ENCODE data around the gene PTGDS. TPM values are rescaled to one million over a fixed set of nuclear protein-coding genes. Genes with fewer than 3 reads are reported as not detected.

The PTGDS gene
- total RNA-seq, 1 experiment from 2014 or later: 3.6 TPM

GRCh38 chr9:136949239-136949816, 28.0 kb upstream of the PTGDS start:
- no peak overlapping the region for H3K18ac ChIP-seq (ENCODE audit: insufficient read length, low read depth, low read length)
- DNase-seq: no peak
- H2BK15ac ChIP-seq (ENCODE audit: low read depth, low read length): no peak overlapping the region
- H2BK120ac ChIP-seq (ENCODE audit: low read depth, low read length, poor library complexity, severe bottlenecking): no peak overlapping the region
- H3K4me1 ChIP-seq (ENCODE audit: insufficient read depth, low read length): no peaks in the 10 kb centered on the region
- H3K27me3 ChIP-seq (ENCODE audit: insufficient read depth, low read length): no peaks in the 10 kb centered on the region
- H4K20me1 ChIP-seq (ENCODE audit: control insufficient read depth, insufficient read depth, insufficient read length): no peaks in the 10 kb centered on the region
- H2BK12ac ChIP-seq (ENCODE audit: insufficient read length, low read depth, low read length): no peak overlapping the region
- H2BK20ac ChIP-seq (ENCODE audit: low read depth, low read length, poor library complexity, severe bottlenecking): no peak overlapping the region
- no peak for TF ChIP-seq CTCF (conservative IDR thresholded peaks at IDR 0.05)
- H3K79me2 ChIP-seq (ENCODE audit: insufficient read depth, low read length): no peaks in the 10 kb centered on the region
- no peak overlapping the region for H4K8ac ChIP-seq (replicated peaks; ENCODE audit: insufficient read length, low read depth, low read length)
- H3K4me2 ChIP-seq (ENCODE audit: insufficient read depth, insufficient read length, low read length): peak overlapping the region; percentile 55
- H3K9me3 ChIP-seq (ENCODE audit: control insufficient read depth, low read depth, low read length): no peaks in the 10 kb centered on the region
- Mint-ChIP-seq H3K27me3 (ENCODE audit: low read depth) (no peaks in the 10 kb centered on the region), H3K27ac (no peak overlapping the region), H3K9me3 (no peaks in the 10 kb centered on the region), H3K4me1 (peaks cover 10 to 18% of the 10 kb centered on the region in 2 experiments), H3K36me3 (ENCODE audit: insufficient read depth in 1 of 3, low read depth in 3 of 3) (no peaks in the 10 kb centered on the region), H3K4me3 (peak overlapping the region; percentile 74 to 87)
- H3K27ac ChIP-seq (ENCODE audit: insufficient read length, low read depth, low read length): no peak overlapping the region
- H3K56ac ChIP-seq (ENCODE audit: insufficient read length, low read depth, low read length): no peak overlapping the region
- no peaks in the 10 kb centered on the region for H3K79me1 ChIP-seq (ENCODE audit: insufficient read depth, low read depth, low read length, poor library complexity, severe bottlenecking)
- H3K4ac ChIP-seq (ENCODE audit: low read depth, low read length): no peak overlapping the region
- H2AFZ ChIP-seq (ENCODE audit: low read length): no peak overlapping the region
- H3K9ac ChIP-seq (ENCODE audit: extremely low read depth, insufficient read length, low read length): no peak overlapping the region
- H4K5ac ChIP-seq (ENCODE audit: insufficient read length, low read depth, low read length): no peak overlapping the region
- no peak overlapping the region for H3K23ac ChIP-seq (ENCODE audit: insufficient read length, low read depth, low read length)
- no peak overlapping the region for H4K91ac ChIP-seq (ENCODE audit: insufficient read length, low read depth, low read length)
- H2AK5ac ChIP-seq (ENCODE audit: insufficient read length, low read length): no peak overlapping the region
- H3K23me2 ChIP-seq (ENCODE audit: insufficient read length, low read depth, low read length, poor library complexity, severe bottlenecking): peaks cover 5% of the 10 kb centered on the region
- no peak overlapping the region for H3T11ph ChIP-seq (ENCODE audit: low read length)
- H3K14ac ChIP-seq (ENCODE audit: insufficient read depth, low read length): no peak overlapping the region; the same call in 1 of the 2 replicates
- H2BK5ac ChIP-seq (ENCODE audit: insufficient read length, low read length): no peak overlapping the region
- WGBS (ENCODE audit: extremely low coverage, insufficient read length, low lambda C conversion rate): no CpG with 5 or more reads among the region's 22 CpGs
